ENCODE results near the gene HBM. TPM values are rescaled to one million over a fixed set of nuclear protein-coding genes. Genes with fewer than 3 reads are reported as not detected.
"Not testable (repeated sequence)": the region's sequence is repeated elsewhere in the genome, so short reads cannot be mapped to it uniquely, and the experiment has no call there.

HBM gene
- total RNA-seq, 1 experiment from 2014 or later = not detected

- no peak for DNase-seq
- Histone ChIP-seq H3K4me1 (no peaks in the 10 kb centered on the region), H3K9me3 (replicated peaks) (no peaks in the 10 kb centered on the region), H3K36me3 (no peaks in the 10 kb centered on the region), H3K4me3 (no peak overlapping the region), H3K27me3 (no peaks in the 10 kb centered on the region), H3K27ac (no peak overlapping the region)
Measured at GRCh38 chr16:170788-171187, 5.0 kb downstream of the HBM start.

DNA sequence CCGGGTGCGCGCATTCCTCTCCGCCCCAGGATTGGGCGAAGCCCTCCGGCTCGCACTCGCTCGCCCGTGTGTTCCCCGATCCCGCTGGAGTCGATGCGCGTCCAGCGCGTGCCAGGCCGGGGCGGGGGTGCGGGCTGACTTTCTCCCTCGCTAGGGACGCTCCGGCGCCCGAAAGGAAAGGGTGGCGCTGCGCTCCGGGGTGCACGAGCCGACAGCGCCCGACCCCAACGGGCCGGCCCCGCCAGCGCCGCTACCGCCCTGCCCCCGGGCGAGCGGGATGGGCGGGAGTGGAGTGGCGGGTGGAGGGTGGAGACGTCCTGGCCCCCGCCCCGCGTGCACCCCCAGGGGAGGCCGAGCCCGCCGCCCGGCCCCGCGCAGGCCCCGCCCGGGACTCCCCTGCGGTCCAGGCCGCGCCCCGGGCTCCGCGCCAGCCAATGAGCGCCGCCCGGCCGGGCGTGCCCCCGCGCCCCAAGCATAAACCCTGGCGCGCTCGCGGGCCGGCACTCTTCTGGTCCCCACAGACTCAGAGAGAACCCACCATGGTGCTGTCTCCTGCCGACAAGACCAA, 6.7 kb downstream of the HBM start, which contains the start of gene HBA2:
Gene HBA2, plus strand, starts transcription at position 503 of the 568 bp plus-strand sequence. Its CDS starts 37 bp downstream, at position 540.
- not testable (repeated sequence) for H3K9me3 ChIP-seq (replicated peaks); H3K4me1 ChIP-seq; H3K27me3 ChIP-seq; DNase-seq; H3K36me3 ChIP-seq; H3K27ac ChIP-seq; H3K4me3 ChIP-seq

DNA sequence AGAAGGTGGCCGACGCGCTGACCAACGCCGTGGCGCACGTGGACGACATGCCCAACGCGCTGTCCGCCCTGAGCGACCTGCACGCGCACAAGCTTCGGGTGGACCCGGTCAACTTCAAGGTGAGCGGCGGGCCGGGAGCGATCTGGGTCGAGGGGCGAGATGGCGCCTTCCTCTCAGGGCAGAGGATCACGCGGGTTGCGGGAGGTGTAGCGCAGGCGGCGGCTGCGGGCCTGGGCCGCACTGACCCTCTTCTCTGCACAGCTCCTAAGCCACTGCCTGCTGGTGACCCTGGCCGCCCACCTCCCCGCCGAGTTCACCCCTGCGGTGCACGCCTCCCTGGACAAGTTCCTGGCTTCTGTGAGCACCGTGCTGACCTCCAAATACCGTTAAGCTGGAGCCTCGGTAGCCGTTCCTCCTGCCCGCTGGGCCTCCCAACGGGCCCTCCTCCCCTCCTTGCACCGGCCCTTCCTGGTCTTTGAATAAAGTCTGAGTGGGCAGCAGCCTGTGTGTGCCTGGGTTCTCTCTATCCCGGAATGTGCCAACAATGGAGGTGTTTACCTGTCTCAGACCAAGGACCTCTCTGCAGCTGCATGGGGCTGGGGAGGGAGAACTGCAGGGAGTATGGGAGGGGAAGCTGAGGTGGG, 7.6 kb downstream of the HBM start:
- H3K27ac ChIP-seq; H3K4me3 ChIP-seq; H3K4me1 ChIP-seq; H3K9me3 ChIP-seq (replicated peaks); DNase-seq; H3K36me3 ChIP-seq; H3K27me3 ChIP-seq: not testable (repeated sequence)

DNA sequence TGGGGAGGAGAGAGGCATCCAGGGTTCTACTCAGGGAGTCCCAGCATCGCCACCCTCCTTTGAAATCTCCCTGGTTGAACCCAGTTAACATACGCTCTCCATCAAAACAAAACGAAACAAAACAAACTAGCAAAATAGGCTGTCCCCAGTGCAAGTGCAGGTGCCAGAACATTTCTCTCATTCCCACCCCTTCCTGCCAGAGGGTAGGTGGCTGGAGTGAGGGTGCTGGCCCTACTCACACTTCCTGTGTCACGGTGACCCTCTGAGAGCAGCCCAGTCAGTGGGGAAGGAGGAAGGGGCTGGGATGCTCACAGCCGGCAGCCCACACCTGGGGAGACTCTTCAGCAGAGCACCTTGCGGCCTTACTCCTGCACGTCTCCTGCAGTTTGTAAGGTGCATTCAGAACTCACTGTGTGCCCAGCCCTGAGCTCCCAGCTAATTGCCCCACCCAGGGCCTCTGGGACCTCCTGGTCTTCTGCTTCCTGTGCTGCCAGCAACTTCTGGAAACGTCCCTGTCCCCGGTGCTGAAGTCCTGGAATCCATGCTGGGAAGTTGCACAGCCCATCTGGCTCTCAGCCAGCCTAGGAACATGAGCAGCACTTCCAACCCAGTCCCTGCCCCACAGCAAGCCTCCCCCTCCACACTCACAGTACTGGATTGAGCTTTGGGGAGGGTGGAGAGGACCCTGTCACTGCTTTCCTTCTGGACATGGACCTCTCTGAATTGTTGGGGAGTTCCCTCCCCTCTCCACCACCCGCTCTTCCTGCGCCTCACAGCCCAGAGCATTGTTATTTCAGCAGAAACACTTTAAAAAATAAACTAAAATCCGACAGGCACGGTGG, 8.4 kb downstream of the HBM start:
- H3K4me3 ChIP-seq; H3K27me3 ChIP-seq; H3K9me3 ChIP-seq (replicated peaks); H3K27ac ChIP-seq; H3K4me1 ChIP-seq; H3K36me3 ChIP-seq: not testable (repeated sequence)
- DNase-seq = peak; percentile 29 to 36

GRCh38 chr16:175011-175949, 9.5 kb downstream of the HBM start:
- H3K27ac ChIP-seq = no peak overlapping the region
- no peak overlapping the region for H3K4me3 ChIP-seq
- H3K36me3 ChIP-seq = no peaks in the 10 kb centered on the region
- no peak for DNase-seq
- H3K9me3 ChIP-seq (replicated peaks) = no peaks in the 10 kb centered on the region
- no peaks in the 10 kb centered on the region for H3K27me3 ChIP-seq
- H3K4me1 ChIP-seq = no peaks in the 10 kb centered on the region

- not testable (repeated sequence) for H3K27me3 ChIP-seq
Measured at GRCh38 chr16:176006-176405, 10.2 kb downstream of the HBM start.

DNA sequence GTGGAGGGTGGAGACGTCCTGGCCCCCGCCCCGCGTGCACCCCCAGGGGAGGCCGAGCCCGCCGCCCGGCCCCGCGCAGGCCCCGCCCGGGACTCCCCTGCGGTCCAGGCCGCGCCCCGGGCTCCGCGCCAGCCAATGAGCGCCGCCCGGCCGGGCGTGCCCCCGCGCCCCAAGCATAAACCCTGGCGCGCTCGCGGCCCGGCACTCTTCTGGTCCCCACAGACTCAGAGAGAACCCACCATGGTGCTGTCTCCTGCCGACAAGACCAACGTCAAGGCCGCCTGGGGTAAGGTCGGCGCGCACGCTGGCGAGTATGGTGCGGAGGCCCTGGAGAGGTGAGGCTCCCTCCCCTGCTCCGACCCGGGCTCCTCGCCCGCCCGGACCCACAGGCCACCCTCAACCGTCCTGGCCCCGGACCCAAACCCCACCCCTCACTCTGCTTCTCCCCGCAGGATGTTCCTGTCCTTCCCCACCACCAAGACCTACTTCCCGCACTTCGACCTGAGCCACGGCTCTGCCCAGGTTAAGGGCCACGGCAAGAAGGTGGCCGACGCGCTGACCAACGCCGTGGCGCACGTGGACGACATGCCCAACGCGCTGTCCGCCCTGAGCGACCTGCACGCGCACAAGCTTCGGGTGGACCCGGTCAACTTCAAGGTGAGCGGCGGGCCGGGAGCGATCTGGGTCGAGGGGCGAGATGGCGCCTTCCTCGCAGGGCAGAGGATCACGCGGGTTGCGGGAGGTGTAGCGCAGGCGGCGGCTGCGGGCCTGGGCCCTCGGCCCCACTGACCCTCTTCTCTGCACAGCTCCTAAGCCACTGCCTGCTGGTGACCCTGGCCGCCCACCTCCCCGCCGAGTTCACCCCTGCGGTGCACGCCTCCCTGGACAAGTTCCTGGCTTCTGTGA, 11.0 kb downstream of the HBM start, which contains the start of gene HBA1:
Gene HBA1, plus strand, starts transcription at position 204 of the 906 bp plus-strand sequence. Its CDS starts 37 bp downstream, at position 241.
- H3K9me3 ChIP-seq (replicated peaks); H3K4me3 ChIP-seq; H3K27me3 ChIP-seq; DNase-seq; H3K27ac ChIP-seq; H3K36me3 ChIP-seq; H3K4me1 ChIP-seq: not testable (repeated sequence)

More at GRCh38 chr16:176006-176405, 10.2 kb downstream of the HBM start:
- H3K27ac ChIP-seq; H3K4me1 ChIP-seq; H3K4me3 ChIP-seq; H3K36me3 ChIP-seq; DNase-seq; H3K9me3 ChIP-seq (replicated peaks): not testable (repeated sequence)

DNA sequence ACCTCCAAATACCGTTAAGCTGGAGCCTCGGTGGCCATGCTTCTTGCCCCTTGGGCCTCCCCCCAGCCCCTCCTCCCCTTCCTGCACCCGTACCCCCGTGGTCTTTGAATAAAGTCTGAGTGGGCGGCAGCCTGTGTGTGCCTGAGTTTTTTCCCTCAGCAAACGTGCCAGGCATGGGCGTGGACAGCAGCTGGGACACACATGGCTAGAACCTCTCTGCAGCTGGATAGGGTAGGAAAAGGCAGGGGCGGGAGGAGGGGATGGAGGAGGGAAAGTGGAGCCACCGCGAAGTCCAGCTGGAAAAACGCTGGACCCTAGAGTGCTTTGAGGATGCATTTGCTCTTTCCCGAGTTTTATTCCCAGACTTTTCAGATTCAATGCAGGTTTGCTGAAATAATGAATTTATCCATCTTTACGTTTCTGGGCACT, 11.6 kb downstream of the HBM start:
- Histone ChIP-seq H3K36me3 (no peaks in the 10 kb centered on the region), H3K27me3 (no peaks in the 10 kb centered on the region), H3K4me1 (no peaks in the 10 kb centered on the region), H3K4me3 (no peak overlapping the region), H3K9me3 (replicated peaks) (no peaks in the 10 kb centered on the region), H3K27ac (no peak overlapping the region)
- DNase-seq = peak; percentile 24 to 38

- H3K4me1 ChIP-seq = no peaks in the 10 kb centered on the region
- no peaks in the 10 kb centered on the region for H3K36me3 ChIP-seq
- no peak overlapping the region for H3K27ac ChIP-seq
- no peak for DNase-seq
- H3K27me3 ChIP-seq = no peaks in the 10 kb centered on the region
- no peak overlapping the region for H3K4me3 ChIP-seq
- no peaks in the 10 kb centered on the region for H3K9me3 ChIP-seq (replicated peaks)
Measured at GRCh38 chr16:177981-178667, 12.3 kb downstream of the HBM start.

GRCh38 chr16:178668-179015, 12.9 kb downstream of the HBM start:
- Histone ChIP-seq H3K36me3 (no peaks in the 10 kb centered on the region), H3K4me1 (no peaks in the 10 kb centered on the region), H3K9me3 (replicated peaks) (no peaks in the 10 kb centered on the region), H3K4me3 (no peak overlapping the region), H3K27ac (no peak overlapping the region), H3K27me3 (no peaks in the 10 kb centered on the region)
- DNase-seq = no peak

- no peaks in the 10 kb centered on the region for H3K4me1 ChIP-seq
- no peaks in the 10 kb centered on the region for H3K36me3 ChIP-seq
- H3K27me3 ChIP-seq = no peaks in the 10 kb centered on the region
- H3K4me3 ChIP-seq = no peak overlapping the region
- no peak overlapping the region for H3K27ac ChIP-seq
- DNase-seq = no peak
- no peaks in the 10 kb centered on the region for H3K9me3 ChIP-seq (replicated peaks)
Measured at GRCh38 chr16:179211-180092, 13.7 kb downstream of the HBM start.

DNA sequence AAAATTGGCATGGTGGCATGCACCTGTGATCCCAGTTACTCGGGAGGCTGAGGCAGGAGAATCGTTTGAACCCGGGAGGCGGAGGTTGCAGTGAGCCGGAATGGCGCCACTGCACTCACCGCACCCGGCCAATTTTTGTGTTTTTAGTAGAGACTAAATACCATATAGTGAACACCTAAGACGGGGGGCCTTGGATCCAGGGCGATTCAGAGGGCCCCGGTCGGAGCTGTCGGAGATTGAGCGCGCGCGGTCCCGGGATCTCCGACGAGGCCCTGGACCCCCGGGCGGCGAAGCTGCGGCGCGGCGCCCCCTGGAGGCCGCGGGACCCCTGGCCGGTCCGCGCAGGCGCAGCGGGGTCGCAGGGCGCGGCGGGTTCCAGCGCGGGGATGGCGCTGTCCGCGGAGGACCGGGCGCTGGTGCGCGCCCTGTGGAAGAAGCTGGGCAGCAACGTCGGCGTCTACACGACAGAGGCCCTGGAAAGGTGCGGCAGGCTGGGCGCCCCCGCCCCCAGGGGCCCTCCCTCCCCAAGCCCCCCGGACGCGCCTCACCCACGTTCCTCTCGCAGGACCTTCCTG, 14.4 kb downstream of the HBM start, which contains the start of gene HBQ1:
Gene HBQ1, plus strand, starts transcription at position 359 of the 575 bp plus-strand sequence. Its CDS starts 28 bp downstream, at position 387.
- Histone ChIP-seq H3K4me3 (no peak within 1 kb of the TSS), H3K27me3 (no peaks in the 10 kb centered on the region)
- no peak for DNase-seq

More for the DNA sequence above, 14.4 kb downstream of the HBM start, which contains the start of gene HBQ1:
- H3K27ac ChIP-seq = no peak within 1 kb of the TSS
- H3K9me3 ChIP-seq (replicated peaks) = no peaks in the 10 kb centered on the region
- 0 out of 2 replicates have a peak, but pooled peaks cover 6% of the 10 kb centered on the region for H3K36me3 ChIP-seq
- H3K4me1 ChIP-seq = no peaks in the 10 kb centered on the region
